ENCODE data around the gene VSIG4.

Gene VSIG4

DNA sequence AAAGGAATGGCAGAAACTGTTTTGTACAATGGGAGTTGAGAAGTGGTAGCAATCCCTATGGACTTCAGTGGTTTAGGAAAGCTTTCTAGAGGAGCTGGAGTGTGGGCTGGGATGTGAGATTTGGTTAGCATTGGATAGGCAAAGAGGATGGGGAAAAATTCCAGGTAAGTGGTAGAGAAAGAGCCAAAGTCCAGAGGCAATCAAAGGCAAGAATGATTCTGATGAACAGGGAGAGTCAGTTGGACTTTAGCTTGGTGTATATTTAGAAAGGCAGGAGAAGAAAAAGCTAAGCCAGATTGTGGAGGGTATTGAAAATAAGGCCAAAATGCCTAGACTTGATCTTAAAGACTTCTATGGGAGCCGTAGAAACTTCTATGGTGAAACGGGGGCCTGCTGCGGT lies 3.7 kb upstream of the VSIG4 start:
- no peak for TF ChIP-seq JUND (IDR thresholded peaks at IDR 0.05; ENCODE audit: low read depth)
- in situ Hi-C loops (cut with HindIII; ENCODE audit: low pct_unique_long_range_greater_than_20kb, low sequenced_read_pairs) = no loop called here
- DNase-seq (ENCODE audit: low read depth in 1 of 2, low spot score in 1 of 2) = no peak

DNA sequence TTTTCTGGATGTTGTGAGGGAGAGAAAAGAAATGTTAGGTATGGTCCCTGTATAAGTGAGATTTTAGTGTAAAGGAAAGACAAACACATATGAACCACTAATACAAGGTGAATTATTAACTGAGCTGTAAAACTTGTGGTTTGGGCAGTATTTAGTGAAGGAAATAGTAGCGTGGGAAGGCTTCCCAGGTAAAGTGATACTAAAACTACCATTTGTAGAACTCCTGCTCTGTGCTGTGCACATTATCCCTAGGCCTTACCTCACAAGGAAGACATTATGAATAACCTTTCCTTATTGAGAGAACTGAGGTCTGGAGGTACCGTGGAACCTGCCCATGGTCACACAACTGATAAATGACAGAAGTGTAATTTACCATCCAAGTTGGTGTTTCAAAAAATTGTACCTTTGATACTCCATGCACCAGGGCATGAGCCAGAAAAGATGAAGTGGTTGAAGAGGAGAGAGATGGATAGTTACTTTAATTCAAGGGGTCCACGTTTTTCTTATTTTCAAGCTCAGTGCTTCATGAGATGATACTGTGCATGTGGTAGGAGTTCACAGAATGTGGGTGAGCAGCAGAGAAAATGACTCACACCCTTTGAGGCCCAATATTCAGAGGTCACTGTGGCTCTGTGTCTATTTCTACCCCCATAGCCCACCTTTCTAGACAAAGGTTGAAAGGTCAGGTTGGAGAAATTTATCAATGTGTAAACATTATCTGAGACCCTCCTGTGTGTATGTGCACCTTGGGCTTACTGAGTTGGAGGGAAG lies 2.6 kb upstream of the VSIG4 start:
- TF ChIP-seq JUND (IDR thresholded peaks at IDR 0.05; ENCODE audit: low read depth) = no peak
- no peak for DNase-seq (ENCODE audit: low read depth in 1 of 2, low spot score in 1 of 2)
- in situ Hi-C loops (cut with HindIII; ENCODE audit: low pct_unique_long_range_greater_than_20kb, low sequenced_read_pairs) = no loop called here

DNA sequence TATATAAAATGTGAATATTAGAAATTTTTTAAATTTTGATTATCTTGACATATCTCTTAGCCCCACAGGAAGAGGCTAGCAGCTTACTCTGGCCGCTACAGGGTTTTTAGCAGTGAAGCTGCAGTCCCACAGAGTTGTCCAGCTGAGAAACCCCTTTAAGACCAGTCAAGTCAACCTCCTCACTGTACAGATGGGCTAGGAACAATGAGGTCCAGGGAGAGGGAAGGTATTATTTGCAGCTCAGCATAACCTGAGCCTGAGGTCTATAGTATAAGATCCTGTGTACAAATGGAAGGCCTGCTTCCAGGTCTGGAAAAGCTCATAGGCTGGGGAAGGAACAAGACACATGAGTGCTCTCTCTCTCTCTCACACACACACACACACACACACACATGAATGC lies 1.8 kb downstream of the VSIG4 start:
- in situ Hi-C loops (cut with HindIII; ENCODE audit: low pct_unique_long_range_greater_than_20kb, low sequenced_read_pairs) = no loop called here

DNA sequence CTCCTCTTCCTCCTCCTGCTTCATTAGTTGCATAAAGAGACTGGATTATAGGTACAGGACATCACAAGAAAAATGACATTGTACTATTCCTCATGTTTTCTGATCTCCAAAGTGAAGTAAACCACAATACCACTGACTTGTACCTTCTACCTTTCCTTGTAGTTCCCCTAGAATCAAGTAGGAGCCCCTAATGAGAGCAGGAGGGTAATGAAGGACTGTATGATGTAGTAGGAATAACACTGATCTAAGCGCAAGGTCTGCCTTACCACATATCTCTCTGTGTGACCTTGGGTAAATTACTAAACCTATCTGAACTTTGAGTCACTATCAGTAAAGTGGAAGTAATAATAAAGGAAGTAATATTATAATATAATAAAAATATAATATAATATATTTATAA lies 3.6 kb downstream of the VSIG4 start:
- in situ Hi-C loops (cut with HindIII; ENCODE audit: low pct_unique_long_range_greater_than_20kb, low sequenced_read_pairs) = no loop called here
- no peak for TF ChIP-seq JUND (IDR thresholded peaks at IDR 0.05; ENCODE audit: low read depth)
- DNase-seq (ENCODE audit: low read depth in 1 of 2, low spot score in 1 of 2) = no peak

More for the DNA sequence above, 1.8 kb downstream of the VSIG4 start:
- TF ChIP-seq JUND (IDR thresholded peaks at IDR 0.05; ENCODE audit: low read depth) = no peak
- DNase-seq (ENCODE audit: low read depth in 1 of 2, low spot score in 1 of 2) = no peak

- DNase-seq (ENCODE audit: low read depth in 1 of 2, low spot score in 1 of 2) = no peak
- in situ Hi-C loops (cut with HindIII; ENCODE audit: low pct_unique_long_range_greater_than_20kb, low sequenced_read_pairs) = no loop called here
- no peak for TF ChIP-seq JUND (IDR thresholded peaks at IDR 0.05; ENCODE audit: low read depth)
These were observed 4.2 kb downstream of the VSIG4 start for GRCh38 chrX:66035667-66036066.

- DNase-seq (ENCODE audit: low read depth in 1 of 2, low spot score in 1 of 2) = no peak
- TF ChIP-seq JUND (IDR thresholded peaks at IDR 0.05; ENCODE audit: low read depth) = no peak
- in situ Hi-C loops (cut with HindIII; ENCODE audit: low pct_unique_long_range_greater_than_20kb, low sequenced_read_pairs) = no loop called here
These were observed 9.2 kb downstream of the VSIG4 start for GRCh38 chrX:66030505-66031317.

DNA sequence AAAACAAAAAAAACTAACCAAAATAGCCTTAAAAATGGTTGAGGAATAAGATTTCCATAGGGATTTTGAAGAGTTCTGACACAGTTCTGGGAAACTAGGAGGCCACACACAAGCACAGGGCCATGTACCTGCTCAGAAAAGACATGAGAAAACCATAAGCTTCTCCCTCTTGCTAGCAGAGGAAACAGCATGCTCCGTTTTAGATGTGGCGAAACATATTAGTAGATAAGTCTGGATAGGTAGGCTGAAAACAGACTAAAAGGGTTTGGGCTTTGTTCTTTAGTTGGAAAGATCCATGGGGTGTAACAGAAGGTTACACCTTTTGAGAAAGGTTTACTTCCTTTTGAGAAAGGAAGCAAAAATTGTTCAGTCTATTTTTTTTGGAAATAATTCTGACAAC lies 10.9 kb downstream of the VSIG4 start:
- in situ Hi-C loops (cut with HindIII; ENCODE audit: low pct_unique_long_range_greater_than_20kb, low sequenced_read_pairs) = no loop called here
- no peak for DNase-seq (ENCODE audit: low read depth in 1 of 2, low spot score in 1 of 2)
- TF ChIP-seq JUND (IDR thresholded peaks at IDR 0.05; ENCODE audit: low read depth) = no peak

DNA sequence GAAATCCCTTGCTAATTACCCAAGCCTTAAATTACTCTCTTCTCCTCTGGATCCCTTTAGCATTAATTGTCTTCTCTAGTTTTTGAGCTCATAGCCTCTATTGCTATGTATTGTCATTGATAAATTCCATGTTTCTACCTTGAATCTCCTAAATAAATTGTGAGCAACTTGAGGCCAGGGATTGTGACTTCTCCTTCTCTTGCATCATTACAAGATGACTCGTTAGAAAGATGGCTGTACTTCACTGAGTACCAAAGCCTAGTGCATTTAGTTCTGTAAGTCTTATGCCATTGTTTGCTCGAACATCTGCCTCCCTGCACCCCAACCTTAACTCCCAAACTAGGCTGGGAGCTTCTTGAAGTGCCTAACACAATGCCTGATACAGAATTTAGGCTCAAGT lies 15.3 kb downstream of the VSIG4 start:
- no peak for DNase-seq (ENCODE audit: low read depth in 1 of 2, low spot score in 1 of 2)
- in situ Hi-C loops (cut with HindIII; ENCODE audit: low pct_unique_long_range_greater_than_20kb, low sequenced_read_pairs) = no loop called here
- TF ChIP-seq JUND (IDR thresholded peaks at IDR 0.05; ENCODE audit: low read depth) = no peak

GRCh38 chrX:66024092-66024467 lies 15.8 kb downstream of the VSIG4 start:
- in situ Hi-C loops (cut with HindIII; ENCODE audit: low pct_unique_long_range_greater_than_20kb, low sequenced_read_pairs) = no loop called here
- TF ChIP-seq JUND (IDR thresholded peaks at IDR 0.05; ENCODE audit: low read depth) = no peak

GRCh38 chrX:66023385-66024091 lies 16.3 kb downstream of the VSIG4 start:
- TF ChIP-seq JUND (IDR thresholded peaks at IDR 0.05; ENCODE audit: low read depth) = no peak

More at GRCh38 chrX:66024092-66024467, 15.8 kb downstream of the VSIG4 start:
- DNase-seq (ENCODE audit: low read depth in 1 of 2, low spot score in 1 of 2) = no peak

GRCh38 chrX:66022632-66023384 lies 17.1 kb downstream of the VSIG4 start:
- in situ Hi-C loops (cut with HindIII; ENCODE audit: low pct_unique_long_range_greater_than_20kb, low sequenced_read_pairs) = no loop called here
- TF ChIP-seq JUND (IDR thresholded peaks at IDR 0.05; ENCODE audit: low read depth) = no peak
- DNase-seq (ENCODE audit: low read depth in 1 of 2, low spot score in 1 of 2) = no peak

More at GRCh38 chrX:66023385-66024091, 16.3 kb downstream of the VSIG4 start:
- in situ Hi-C loops (cut with HindIII; ENCODE audit: low pct_unique_long_range_greater_than_20kb, low sequenced_read_pairs) = no loop called here
- DNase-seq (ENCODE audit: low read depth in 1 of 2, low spot score in 1 of 2) = no peak
